Stomach (tissue), 4 donors: ENCODE measurements around the gene PPP1R3E.

Experiments used
- POLR2A ChIP-seq, 4 donors: fragments of 450-650 bp; IDR thresholded peaks; one replicate each; pipeline ENCODE4 v1.6.1; 2016; ENCODE audit warnings: antibody characterized with exemption in 4 of 4, control low read depth in 2 of 4, mild to moderate bottlenecking in 1 of 4, moderate library complexity in 1 of 4
- TF ChIP-seq, protein P1 (sequence below), 7 experiments: fragments of 450-650 bp in 4 of 7; fragments of 200-600 bp in 3 of 7; sonication (generic) in 3 of 7; IDR thresholded peaks; one replicate each; pipeline ENCODE4 v1.5.1; 2016 to 2019; ENCODE audit warnings: antibody characterized with exemption in 7 of 7, control low read depth in 2 of 7, mild to moderate bottlenecking in 1 of 7

GRCh38 chr14:23301969-23302289 is 730 bp downstream of the PPP1R3E start:
- peak in 2 of 4 donors; percentile 65 to 88 for TF ChIP-seq POLR2A (IDR thresholded peaks at IDR 0.05)
- TF ChIP-seq, protein P1, sequence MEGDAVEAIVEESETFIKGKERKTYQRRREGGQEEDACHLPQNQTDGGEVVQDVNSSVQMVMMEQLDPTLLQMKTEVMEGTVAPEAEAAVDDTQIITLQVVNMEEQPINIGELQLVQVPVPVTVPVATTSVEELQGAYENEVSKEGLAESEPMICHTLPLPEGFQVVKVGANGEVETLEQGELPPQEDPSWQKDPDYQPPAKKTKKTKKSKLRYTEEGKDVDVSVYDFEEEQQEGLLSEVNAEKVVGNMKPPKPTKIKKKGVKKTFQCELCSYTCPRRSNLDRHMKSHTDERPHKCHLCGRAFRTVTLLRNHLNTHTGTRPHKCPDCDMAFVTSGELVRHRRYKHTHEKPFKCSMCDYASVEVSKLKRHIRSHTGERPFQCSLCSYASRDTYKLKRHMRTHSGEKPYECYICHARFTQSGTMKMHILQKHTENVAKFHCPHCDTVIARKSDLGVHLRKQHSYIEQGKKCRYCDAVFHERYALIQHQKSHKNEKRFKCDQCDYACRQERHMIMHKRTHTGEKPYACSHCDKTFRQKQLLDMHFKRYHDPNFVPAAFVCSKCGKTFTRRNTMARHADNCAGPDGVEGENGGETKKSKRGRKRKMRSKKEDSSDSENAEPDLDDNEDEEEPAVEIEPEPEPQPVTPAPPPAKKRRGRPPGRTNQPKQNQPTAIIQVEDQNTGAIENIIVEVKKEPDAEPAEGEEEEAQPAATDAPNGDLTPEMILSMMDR (IDR thresholded peaks at IDR 0.05), result no peak
